HL-60 (cell line): Measurements from ENCODE around the gene UBE2M.

Source experiments
- GABPA ChIP-seq: IDR thresholded peaks from 2 replicates; pipeline ENCODE4 v1.6.1; 2012; ENCODE audit warnings: low read depth
- POLR2AphosphoS5 ChIP-seq: IDR thresholded peaks from 2 replicates; pipeline ENCODE4 v1.6.1; 2012; ENCODE audit warnings: low read depth
- REST ChIP-seq: IDR thresholded peaks from 2 replicates; pipeline ENCODE4 v1.6.1; 2012; ENCODE audit warnings: low read depth; ENCODE audit not compliant: insufficient replicate concordance
- SPI1 ChIP-seq: IDR thresholded peaks from 2 replicates; pipeline ENCODE4 v1.6.1; 2012; ENCODE audit warnings: low read depth, mild to moderate bottlenecking, borderline replicate concordance
- TF ChIP-seq, protein P1 (sequence below): IDR thresholded peaks from one replicate; pipeline ENCODE4 v1.5.1; 2011; ENCODE audit warnings: low read length, control low read depth, inconsistent platforms; ENCODE audit not compliant: insufficient read depth

DNA sequence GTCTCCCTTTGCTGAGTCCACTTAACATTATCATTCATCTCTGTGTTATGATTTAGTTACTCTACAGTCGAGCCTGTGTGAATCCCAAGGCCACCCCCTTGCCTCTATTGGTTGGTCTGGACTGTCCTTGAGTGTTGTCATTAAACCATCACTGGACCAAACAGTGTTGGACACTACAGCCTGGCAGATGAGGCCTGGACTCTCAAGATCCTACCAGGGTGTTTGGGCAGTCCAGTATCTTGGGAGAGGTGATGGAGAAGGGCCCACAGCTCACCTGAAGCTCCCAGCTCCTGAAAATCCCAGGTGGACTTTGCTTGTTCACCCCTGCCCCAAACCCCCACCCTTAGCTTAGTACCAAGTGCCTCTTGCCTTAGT lies 7.3 kb downstream of the UBE2M start:
- TF ChIP-seq, protein P1, sequence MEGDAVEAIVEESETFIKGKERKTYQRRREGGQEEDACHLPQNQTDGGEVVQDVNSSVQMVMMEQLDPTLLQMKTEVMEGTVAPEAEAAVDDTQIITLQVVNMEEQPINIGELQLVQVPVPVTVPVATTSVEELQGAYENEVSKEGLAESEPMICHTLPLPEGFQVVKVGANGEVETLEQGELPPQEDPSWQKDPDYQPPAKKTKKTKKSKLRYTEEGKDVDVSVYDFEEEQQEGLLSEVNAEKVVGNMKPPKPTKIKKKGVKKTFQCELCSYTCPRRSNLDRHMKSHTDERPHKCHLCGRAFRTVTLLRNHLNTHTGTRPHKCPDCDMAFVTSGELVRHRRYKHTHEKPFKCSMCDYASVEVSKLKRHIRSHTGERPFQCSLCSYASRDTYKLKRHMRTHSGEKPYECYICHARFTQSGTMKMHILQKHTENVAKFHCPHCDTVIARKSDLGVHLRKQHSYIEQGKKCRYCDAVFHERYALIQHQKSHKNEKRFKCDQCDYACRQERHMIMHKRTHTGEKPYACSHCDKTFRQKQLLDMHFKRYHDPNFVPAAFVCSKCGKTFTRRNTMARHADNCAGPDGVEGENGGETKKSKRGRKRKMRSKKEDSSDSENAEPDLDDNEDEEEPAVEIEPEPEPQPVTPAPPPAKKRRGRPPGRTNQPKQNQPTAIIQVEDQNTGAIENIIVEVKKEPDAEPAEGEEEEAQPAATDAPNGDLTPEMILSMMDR, result no peak
- TF ChIP-seq REST (no peak), POLR2AphosphoS5 (no peak), GABPA (no peak), SPI1 (no peak)
